Measurements from ENCODE around the gene TECRL.

GRCh38 chr4:64326507-64326906 is 82.7 kb downstream of the TECRL start:
- TF ChIP-seq CTCF (IDR thresholded peaks at IDR 0.05) = no peak
- TF ChIP-seq POLR2A (IDR thresholded peaks at IDR 0.05) = no peak
